Measurements from ENCODE around the gene PPP1R13B.

- TF ChIP-seq POLR2A (IDR thresholded peaks at IDR 0.05) (no peak), CTCF (IDR thresholded peaks at IDR 0.05) (no peak)
Observed at GRCh38 chr14:103884854-103885253, 37.5 kb upstream of the PPP1R13B start.
